LNCAP (cell line): Measurements from ENCODE around the gene ZNF888.
"Not testable (repeated sequence)": the region's sequence is repeated elsewhere in the genome, so short reads cannot be mapped to it uniquely, and the experiment has no call there.

Experiments used
- TF ChIP-seq, protein P1 (sequence below): fragments of 450-650 bp; IDR thresholded peaks from 2 replicates; pipeline ENCODE4 v1.5.1; 2017; ENCODE audit warnings: mild to moderate bottlenecking

The ZNF888 gene

DNA sequence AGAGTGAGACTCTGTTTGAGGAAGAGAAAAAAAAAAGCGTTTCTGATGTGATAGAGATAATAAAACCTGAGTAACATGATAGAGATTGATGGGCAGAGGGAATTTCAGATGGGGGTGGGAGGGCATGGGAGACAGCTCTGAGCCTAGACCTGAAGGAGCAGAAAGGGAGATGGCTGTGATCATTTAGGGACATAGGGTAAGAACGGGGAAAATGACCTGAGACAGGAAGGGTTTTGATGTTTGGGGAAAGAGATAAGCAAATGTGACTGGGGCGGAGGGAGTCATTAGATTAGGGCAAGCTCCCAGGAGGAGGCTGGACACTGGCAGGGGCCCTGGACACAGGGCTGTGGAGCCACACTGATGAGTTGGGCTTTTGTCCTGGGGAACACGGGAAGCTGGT is 31.9 kb downstream of the ZNF888 start:
- TF ChIP-seq, protein P1, sequence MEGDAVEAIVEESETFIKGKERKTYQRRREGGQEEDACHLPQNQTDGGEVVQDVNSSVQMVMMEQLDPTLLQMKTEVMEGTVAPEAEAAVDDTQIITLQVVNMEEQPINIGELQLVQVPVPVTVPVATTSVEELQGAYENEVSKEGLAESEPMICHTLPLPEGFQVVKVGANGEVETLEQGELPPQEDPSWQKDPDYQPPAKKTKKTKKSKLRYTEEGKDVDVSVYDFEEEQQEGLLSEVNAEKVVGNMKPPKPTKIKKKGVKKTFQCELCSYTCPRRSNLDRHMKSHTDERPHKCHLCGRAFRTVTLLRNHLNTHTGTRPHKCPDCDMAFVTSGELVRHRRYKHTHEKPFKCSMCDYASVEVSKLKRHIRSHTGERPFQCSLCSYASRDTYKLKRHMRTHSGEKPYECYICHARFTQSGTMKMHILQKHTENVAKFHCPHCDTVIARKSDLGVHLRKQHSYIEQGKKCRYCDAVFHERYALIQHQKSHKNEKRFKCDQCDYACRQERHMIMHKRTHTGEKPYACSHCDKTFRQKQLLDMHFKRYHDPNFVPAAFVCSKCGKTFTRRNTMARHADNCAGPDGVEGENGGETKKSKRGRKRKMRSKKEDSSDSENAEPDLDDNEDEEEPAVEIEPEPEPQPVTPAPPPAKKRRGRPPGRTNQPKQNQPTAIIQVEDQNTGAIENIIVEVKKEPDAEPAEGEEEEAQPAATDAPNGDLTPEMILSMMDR: no peak

DNA sequence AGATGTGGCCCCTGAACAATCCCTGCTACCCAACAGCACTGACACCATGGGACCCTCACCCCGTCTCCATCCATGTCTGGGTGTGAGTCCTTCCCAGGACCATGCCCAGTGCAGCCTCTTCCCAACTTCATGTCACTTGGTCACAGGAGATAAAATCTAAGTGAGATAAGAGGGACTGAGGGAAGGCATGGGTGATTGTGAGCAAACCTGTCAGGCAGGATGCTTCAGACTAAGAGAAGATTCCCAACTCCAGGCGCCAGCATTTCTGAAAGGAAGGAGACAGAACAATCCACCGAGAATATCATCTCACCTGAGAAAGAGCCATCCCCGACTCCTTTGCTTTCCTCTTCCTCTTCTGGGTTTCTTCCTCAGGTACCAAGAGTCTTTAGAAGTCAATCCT is 33.3 kb downstream of the ZNF888 start:
- TF ChIP-seq, protein P1: no peak

DNA sequence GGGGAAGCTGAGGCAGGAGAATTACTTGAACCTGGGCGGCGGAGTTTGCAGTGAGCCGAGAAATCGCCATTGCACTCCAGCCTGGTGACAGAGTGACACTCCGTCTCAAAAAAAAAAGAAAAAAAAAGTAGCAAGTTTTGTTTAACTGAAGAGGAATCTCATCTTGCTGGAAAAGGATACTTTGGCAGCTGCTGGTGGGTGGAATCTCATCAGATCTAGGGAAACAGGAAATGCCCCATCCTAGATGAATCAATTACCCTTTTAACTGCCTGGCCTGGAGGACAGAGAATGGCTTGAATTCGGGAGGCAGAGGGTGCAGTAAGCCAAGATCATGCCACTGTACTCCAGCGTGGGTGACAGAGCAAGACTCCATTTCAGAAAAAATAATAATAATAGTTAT is 34.2 kb downstream of the ZNF888 start:
- TF ChIP-seq, protein P1: no peak

DNA sequence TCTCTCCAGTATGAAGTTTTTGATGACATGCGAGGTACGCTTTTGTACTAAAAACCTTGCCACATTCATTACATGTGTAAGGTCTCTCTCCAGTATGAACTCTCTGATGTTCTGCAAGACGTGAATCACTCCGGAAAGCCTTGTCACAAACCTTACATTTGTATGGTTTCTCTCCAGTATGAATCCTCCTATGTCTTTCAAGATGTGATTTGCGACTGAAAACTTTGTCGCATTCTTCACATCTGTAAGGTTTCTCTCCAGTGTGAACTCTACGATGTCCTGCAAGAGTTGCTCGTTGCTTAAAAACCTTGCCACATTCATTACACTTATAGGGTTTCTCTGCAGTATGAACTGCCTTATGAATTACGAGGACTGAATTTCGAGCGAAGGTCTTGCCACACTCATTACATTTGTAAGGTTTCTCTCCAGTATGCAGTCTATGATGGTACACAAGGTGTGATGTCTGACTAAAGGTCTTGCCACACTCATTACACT is 42.3 kb downstream of the ZNF888 start:
- TF ChIP-seq, protein P1: no peak

DNA sequence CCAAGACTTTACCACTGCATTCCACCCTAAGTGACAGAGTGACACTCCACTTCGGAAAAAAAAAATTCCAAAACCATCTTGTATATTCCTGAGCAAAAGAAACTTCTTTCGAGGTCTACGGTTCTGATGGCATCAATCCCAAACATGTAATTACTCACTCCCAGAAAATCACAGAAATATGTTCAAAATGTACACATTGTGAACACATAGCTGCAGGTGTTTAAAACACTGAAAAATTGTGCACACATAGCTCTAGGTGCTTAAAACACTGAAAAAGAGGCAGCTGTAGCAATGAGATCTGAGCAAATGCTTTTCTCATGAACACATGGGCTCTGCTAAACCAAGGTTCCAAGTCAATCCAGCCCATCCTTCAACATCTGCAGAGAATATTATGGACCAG is 51.8 kb downstream of the ZNF888 start:
- TF ChIP-seq, protein P1: no peak

DNA sequence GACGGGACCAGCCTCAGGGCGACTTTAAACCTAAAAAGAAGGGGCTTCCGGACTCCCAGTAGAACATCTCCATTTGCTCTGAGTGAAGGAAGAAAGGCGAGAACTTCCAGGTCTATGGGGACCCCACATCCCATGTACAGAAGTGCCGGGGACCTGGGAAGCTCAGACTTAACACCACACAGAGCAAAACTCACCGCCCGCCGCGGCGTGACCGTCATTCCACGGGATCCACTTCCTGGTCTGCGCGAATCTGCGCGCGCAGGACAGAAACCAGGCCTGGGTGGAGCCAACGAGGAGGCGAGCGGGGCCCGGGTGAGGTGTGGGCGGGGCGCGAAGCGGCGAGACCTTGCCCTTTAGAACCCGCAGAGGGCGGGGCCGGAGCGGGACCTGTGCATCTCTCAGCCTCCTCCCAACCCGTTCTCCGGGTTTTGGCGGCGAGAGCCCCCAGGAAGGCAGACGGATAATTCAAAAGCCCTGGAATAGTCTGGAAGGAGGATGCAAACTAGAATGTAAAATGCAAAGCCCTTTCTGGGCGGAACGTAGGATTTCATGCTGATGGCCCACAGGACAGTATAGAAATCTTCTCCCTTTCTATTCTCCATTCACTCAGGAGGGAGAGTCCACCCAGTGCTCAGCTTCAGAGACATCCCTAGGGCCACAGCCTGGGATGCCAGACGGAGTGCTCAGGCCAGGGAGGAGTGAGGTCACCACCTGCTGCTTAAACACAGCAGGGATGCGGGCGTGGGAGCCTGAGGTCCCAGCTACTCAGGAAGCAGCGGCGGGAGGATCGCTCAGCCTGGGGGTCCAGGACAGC is 65.6 kb downstream of the ZNF888 start, which contains the start of gene ZNF468:
Gene ZNF468 (minus strand): TSS at position 242 of the 814 bp plus-strand sequence. CDS start 3,347 bp downstream, outside the sequence.
- TF ChIP-seq, protein P1: not testable (repeated sequence)
